ENCODE measurements around the gene SSTR4. TPM values are rescaled to one million over a fixed set of nuclear protein-coding genes. Genes with fewer than 3 reads are reported as not detected.
A peak's percentile ranks its signal among the peaks of the same experiment; 100 is the strongest.

The SSTR4 gene
- total and polyA plus RNA-seq, 8 donors: 0.07 TPM; not detected in 7

GRCh38 chr20:23084282-23084844 lies 49.3 kb downstream of the SSTR4 start:
- Histone ChIP-seq H3K27ac (peak overlapping the region in 2 of 4 donors; percentile 55 to 83), H3K36me3 (no peaks in the 10 kb centered on the region), H3K27me3 (no peaks in the 10 kb centered on the region), H3K9me3 (no peaks in the 10 kb centered on the region), H3K4me3 (peak overlapping the region in 2 of 4 donors; percentile 8 to 33), H3K4me1 (no peaks in the 10 kb centered on the region)
- intact Hi-C loops (cut with DNase I): no loop called here
- TF ChIP-seq CTCF (IDR thresholded peaks at IDR 0.05): no peak
- 76 to 80% methylated on average over 17 of the region's 17 CpGs for WGBS, 2 donors
- ATAC-seq (no peak), DNase-seq (peak in 1 of 6 donors; percentile 48), FAIRE-seq (no peak)

- ATAC-seq: no peak
- FAIRE-seq: no peak
These were observed 49.8 kb downstream of the SSTR4 start for GRCh38 chr20:23084845-23085365.

GRCh38 chr20:23085436-23086055 lies 50.4 kb downstream of the SSTR4 start:
- FAIRE-seq: no peak
- WGBS, 2 donors: 75 to 81% methylated on average over 23 of the region's 23 CpGs
- H3K4me1 ChIP-seq: no peaks in the 10 kb centered on the region

More at GRCh38 chr20:23084845-23085365, 49.8 kb downstream of the SSTR4 start:
- intact Hi-C loops (cut with DNase I): no loop called here
- Histone ChIP-seq H3K36me3 (no peaks in the 10 kb centered on the region), H3K27me3 (no peaks in the 10 kb centered on the region), H3K9me3 (no peaks in the 10 kb centered on the region), H3K4me3 (peak overlapping the region in 2 of 4 donors; percentile 8 to 33), H3K27ac (peak overlapping the region in 2 of 4 donors; percentile 55 to 83), H3K4me1 (no peaks in the 10 kb centered on the region)
- no peak for TF ChIP-seq CTCF (IDR thresholded peaks at IDR 0.05)
- WGBS, 2 donors: 68 to 75% methylated on average over 24 of the region's 24 CpGs
- DNase-seq: peak in 1 of 6 donors; percentile 64

GRCh38 chr20:23086056-23086566 lies 51.0 kb downstream of the SSTR4 start, which contains the start of gene CD93:
CD93 (minus strand) TSS chr20:23086324; CDS start chr20:23086192, 132 bp downstream.
- intact Hi-C loops (cut with DNase I): no loop called here
- Histone ChIP-seq H3K36me3 (no peaks in the 10 kb centered on the region), H3K4me1 (no peaks in the 10 kb centered on the region), H3K27me3 (no peaks in the 10 kb centered on the region), H3K4me3 (peak within 1 kb of the TSS in 2 of 4 donors; percentile 8 to 33), H3K9me3 (no peaks in the 10 kb centered on the region), H3K27ac (peak within 1 kb of the TSS in 3 of 4 donors; percentile 28 to 83 (median 55))
- WGBS, 2 donors: 64 to 65% methylated on average over 28 of the region's 28 CpGs
- ATAC-seq: peak in 3 of 4 donors; percentile 18 to 37 (median 28)
- TF ChIP-seq CTCF (IDR thresholded peaks at IDR 0.05): no peak
- no peak for FAIRE-seq
- peak in 1 of 6 donors; percentile 64 for DNase-seq

More at GRCh38 chr20:23085436-23086055, 50.4 kb downstream of the SSTR4 start:
- no peaks in the 10 kb centered on the region for H3K36me3 ChIP-seq
- intact Hi-C loops (cut with DNase I): no loop called here
- ATAC-seq: no peak
- peak overlapping the region in 2 of 4 donors; percentile 8 to 33 for H3K4me3 ChIP-seq
- peak overlapping the region in 2 of 4 donors; percentile 55 to 83 for H3K27ac ChIP-seq
- no peaks in the 10 kb centered on the region for H3K27me3 ChIP-seq
- no peak for TF ChIP-seq CTCF (IDR thresholded peaks at IDR 0.05)
- H3K9me3 ChIP-seq: no peaks in the 10 kb centered on the region
- no peak for DNase-seq
